CD4-positive, alpha-beta T cell (primary cell): ENCODE measurements around the gene CTNNA2. TPM values are rescaled to one million over a fixed set of nuclear protein-coding genes. Genes with fewer than 3 reads are reported as not detected.

Source experiments
- ATAC-seq: fragments of 200-7000 bp; cut with Tn5 transposase; one replicate; pipeline ENCODE4 v1.10.0; 2022; ENCODE audit warnings: mild to moderate bottlenecking; ENCODE audit not compliant: poor library complexity
- CTCF ChIA-PET: fragments of 350-600 bp; sonication (Branson Sonifier 250); formaldehyde crosslinking; loops from one replicate; lab custom pipeline; 2021; ENCODE audit warnings: antibody characterized with exemption, inconsistent platforms; lab: Charles Lee
- POLR2A ChIA-PET: fragments of 350-600 bp; sonication (Branson Sonifier 250); formaldehyde crosslinking; loops from one replicate; lab custom pipeline; 2021; ENCODE audit warnings: antibody characterized with exemption, inconsistent platforms; lab: Charles Lee
- DNase-seq, 14 experiments: peaks; one replicate each; pipeline ENCODE4 v3.0.0-alpha.2; 2013 to 2020; ENCODE audit warnings: mixed read lengths in 2 of 14
- H3K27ac ChIP-seq, 2 donors: one replicate each; pipeline versions ENCODE4 v1.5.1 to v1.7.0; 2013; ENCODE audit warnings: low read length in 2 of 2, low read depth in 1 of 2, mild to moderate bottlenecking in 1 of 2
- H3K27me3 ChIP-seq, 2 experiments: 1 replicate in 1 of 2; 2 replicates in 1 of 2; pipeline versions ENCODE4 v1.6.1 to v1.7.0; 2013; ENCODE audit warnings: low read length in 2 of 2, control low read depth in 1 of 2, mild to moderate bottlenecking in 1 of 2, moderate library complexity in 1 of 2; ENCODE audit not compliant: insufficient read depth in 2 of 2, control insufficient read depth in 1 of 2
- H3K36me3 ChIP-seq: one replicate; pipeline ENCODE4 v1.6.1; 2013; ENCODE audit warnings: low read length, control low read depth; ENCODE audit not compliant: insufficient read depth
- H3K4me1 ChIP-seq: one replicate; pipeline ENCODE4 v1.6.1; 2013; ENCODE audit warnings: low read length, control low read depth; ENCODE audit not compliant: insufficient read depth
- H3K4me3 ChIP-seq: one replicate; pipeline ENCODE4 v1.5.1; 2013; ENCODE audit warnings: mild to moderate bottlenecking, low read length, moderate library complexity
- H3K9me3 ChIP-seq, 2 experiments: 1 replicate in 1 of 2; 2 replicates in 1 of 2; pipeline versions ENCODE4 v1.6.1 to v1.7.0; 2013; ENCODE audit warnings: low read length in 2 of 2, mild to moderate bottlenecking in 2 of 2, control low read depth in 1 of 2, moderate library complexity in 1 of 2; ENCODE audit not compliant: control insufficient read depth in 1 of 2, insufficient read depth in 1 of 2
- H3K27ac Mint-ChIP-seq: one replicate; pipeline ENCODE4 v1.8.0; 2020; ENCODE audit warnings: mixed read lengths
- H3K27me3 Mint-ChIP-seq: one replicate; pipeline ENCODE4 v1.8.0; 2021; ENCODE audit warnings: mixed read lengths
- H3K36me3 Mint-ChIP-seq: one replicate; pipeline ENCODE4 v1.8.0; 2021; ENCODE audit warnings: low read depth, mixed read lengths
- H3K4me1 Mint-ChIP-seq: one replicate; pipeline ENCODE4 v1.8.0; 2021; ENCODE audit warnings: low read depth, mixed read lengths
- H3K4me3 Mint-ChIP-seq: one replicate; pipeline ENCODE4 v1.8.0; 2020; ENCODE audit warnings: mild to moderate bottlenecking, mixed read lengths
- H3K9me3 Mint-ChIP-seq: one replicate; pipeline ENCODE4 v1.8.0; 2020; ENCODE audit warnings: mixed read lengths
- intact Hi-C, 2 experiments: fragments of 100-400 bp; cut with DNase I in 1 of 2; cut with micrococcal nuclease in 1 of 2; formaldehyde crosslinking; loops; one replicate each; pipeline versions ENCODE4 v1.15.1 to v1.9.0; 2023 to 2025; cut with DNase I, micrococcal nuclease
- total RNA-seq, 174 experiments: library from RNA in 2 of 174; stranded (reverse) in 2 of 174; gene quantifications; one replicate each; pipeline ENCODE4 v1.2.3 and lab custom pipeline; 2021 to 2026
- TF ChIP-seq, protein P1 (sequence below): fragments of 200-600 bp; IDR thresholded peaks from one replicate; pipeline ENCODE4 v1.8.0; 2022; ENCODE audit warnings: antibody characterized with exemption, mild to moderate bottlenecking

Gene CTNNA2
- total RNA-seq, 2 experiments from 2014 or later, result not detected

DNA sequence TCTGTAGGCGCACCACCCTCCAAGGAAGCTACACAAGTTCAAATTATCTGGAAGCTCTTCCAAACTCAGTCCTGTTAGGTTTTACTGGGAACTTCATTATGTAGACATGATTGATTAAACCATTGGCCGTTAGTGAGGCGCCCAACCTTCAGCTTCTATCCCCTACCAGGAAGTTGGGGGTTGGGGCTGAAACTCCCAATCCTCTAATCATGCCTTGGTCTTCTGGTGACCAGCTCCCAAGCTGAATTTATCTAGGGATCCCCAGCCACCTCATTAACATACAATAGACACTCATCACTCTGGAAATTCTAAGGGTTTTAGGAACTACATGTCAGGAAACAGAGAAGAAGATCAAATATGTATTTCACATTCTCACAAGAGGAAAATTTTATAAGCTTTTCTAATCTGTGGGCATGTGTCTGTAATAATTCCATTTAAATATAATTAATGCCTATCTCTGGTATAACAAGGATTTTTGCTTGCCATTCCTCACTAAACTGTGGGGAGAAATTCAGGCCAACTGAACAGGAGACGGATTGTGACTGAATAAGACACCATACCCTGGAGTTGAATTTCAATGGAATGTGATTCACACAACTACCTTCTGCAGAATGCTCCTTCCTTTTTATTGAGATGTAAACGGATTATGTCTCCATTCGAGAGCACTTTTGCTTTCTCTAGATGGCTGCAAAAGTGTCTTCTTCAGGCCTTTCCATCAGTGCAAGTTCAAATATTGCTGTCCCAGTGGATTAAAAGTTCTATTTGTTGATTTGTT lies 463.1 kb downstream of the CTNNA2 start:
- H3K9me3 Mint-ChIP-seq, result peaks cover 4% of the 10 kb centered on the region
- intact Hi-C loops, result no loop called here
- no peaks in the 10 kb centered on the region for H3K36me3 Mint-ChIP-seq
- Histone ChIP-seq H3K4me1 (no peaks in the 10 kb centered on the region), H3K27me3 (no peaks in the 10 kb centered on the region), H3K27ac (no peak overlapping the region), H3K4me3 (no peak overlapping the region), H3K9me3 (no peaks in the 10 kb centered on the region), H3K36me3 (no peaks in the 10 kb centered on the region)
- no peak for DNase-seq
- ChIA-PET POLR2A (no interaction called here), CTCF (no interaction called here)
- H3K27ac Mint-ChIP-seq, result no peak overlapping the region
- H3K4me3 Mint-ChIP-seq, result no peak overlapping the region
- no peaks in the 10 kb centered on the region for H3K4me1 Mint-ChIP-seq
- no peak for ATAC-seq
- H3K27me3 Mint-ChIP-seq, result no peaks in the 10 kb centered on the region
- TF ChIP-seq, protein P1, sequence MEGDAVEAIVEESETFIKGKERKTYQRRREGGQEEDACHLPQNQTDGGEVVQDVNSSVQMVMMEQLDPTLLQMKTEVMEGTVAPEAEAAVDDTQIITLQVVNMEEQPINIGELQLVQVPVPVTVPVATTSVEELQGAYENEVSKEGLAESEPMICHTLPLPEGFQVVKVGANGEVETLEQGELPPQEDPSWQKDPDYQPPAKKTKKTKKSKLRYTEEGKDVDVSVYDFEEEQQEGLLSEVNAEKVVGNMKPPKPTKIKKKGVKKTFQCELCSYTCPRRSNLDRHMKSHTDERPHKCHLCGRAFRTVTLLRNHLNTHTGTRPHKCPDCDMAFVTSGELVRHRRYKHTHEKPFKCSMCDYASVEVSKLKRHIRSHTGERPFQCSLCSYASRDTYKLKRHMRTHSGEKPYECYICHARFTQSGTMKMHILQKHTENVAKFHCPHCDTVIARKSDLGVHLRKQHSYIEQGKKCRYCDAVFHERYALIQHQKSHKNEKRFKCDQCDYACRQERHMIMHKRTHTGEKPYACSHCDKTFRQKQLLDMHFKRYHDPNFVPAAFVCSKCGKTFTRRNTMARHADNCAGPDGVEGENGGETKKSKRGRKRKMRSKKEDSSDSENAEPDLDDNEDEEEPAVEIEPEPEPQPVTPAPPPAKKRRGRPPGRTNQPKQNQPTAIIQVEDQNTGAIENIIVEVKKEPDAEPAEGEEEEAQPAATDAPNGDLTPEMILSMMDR, result no peak

DNA sequence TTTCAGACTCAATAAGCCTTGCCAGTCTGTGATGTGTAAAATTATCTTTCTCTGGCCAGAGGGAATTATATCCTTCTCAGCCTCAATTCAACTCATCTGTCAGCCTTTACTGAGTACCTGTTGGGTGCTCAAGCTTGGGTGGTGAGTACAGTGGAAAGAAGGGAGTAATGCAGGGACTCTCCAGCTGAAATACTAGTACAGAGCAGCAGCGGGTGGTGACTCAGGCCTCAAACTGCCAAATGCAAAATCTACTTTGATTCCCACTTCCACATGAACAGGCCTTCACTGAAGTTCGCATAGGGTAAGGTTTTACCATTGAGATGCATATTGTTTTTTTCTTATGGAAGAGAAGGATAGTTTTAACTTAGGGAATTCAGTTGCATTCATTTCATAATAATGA lies 464.9 kb downstream of the CTNNA2 start:
- CTCF ChIA-PET, result no interaction called here
- ATAC-seq, result no peak
- DNase-seq, result no peak

DNA sequence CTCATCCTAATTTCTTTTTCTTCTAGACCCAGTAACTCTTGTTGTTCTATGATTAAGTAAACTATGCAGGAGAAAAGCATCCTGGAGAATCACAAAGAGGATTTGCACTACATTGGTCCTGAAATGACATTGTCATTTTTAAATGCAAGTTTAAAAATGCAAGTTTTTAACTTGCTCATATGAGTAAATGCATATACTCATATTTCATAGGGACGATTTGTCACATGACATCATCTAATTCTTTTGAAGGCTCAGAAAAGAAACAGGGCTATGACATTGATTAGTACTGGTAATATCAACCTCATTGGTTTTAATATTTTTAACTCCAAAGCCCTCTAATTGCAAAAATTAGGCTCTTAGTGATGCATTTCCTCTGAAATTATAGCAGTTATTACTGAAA lies 467.3 kb downstream of the CTNNA2 start:
- Histone ChIP-seq H3K4me1 (no peaks in the 10 kb centered on the region), H3K4me3 (no peak overlapping the region), H3K36me3 (no peaks in the 10 kb centered on the region), H3K27ac (no peak overlapping the region), H3K27me3 (no peaks in the 10 kb centered on the region), H3K9me3 (no peaks in the 10 kb centered on the region)
- ATAC-seq (no peak), DNase-seq (no peak)
- ChIA-PET POLR2A (no interaction called here), CTCF (no interaction called here)
- intact Hi-C loops, result no loop called here
- TF ChIP-seq, protein P1, result no peak
- Mint-ChIP-seq H3K36me3 (no peaks in the 10 kb centered on the region), H3K9me3 (peaks cover 2% of the 10 kb centered on the region), H3K4me3 (no peak overlapping the region), H3K4me1 (no peaks in the 10 kb centered on the region), H3K27me3 (no peaks in the 10 kb centered on the region), H3K27ac (no peak overlapping the region)

More for the DNA sequence above, 464.9 kb downstream of the CTNNA2 start:
- TF ChIP-seq, protein P1, result no peak
- Mint-ChIP-seq H3K4me3 (no peak overlapping the region), H3K4me1 (no peaks in the 10 kb centered on the region), H3K27me3 (no peaks in the 10 kb centered on the region), H3K9me3 (peaks cover 4% of the 10 kb centered on the region), H3K36me3 (no peaks in the 10 kb centered on the region), H3K27ac (no peak overlapping the region)
- Histone ChIP-seq H3K4me1 (no peaks in the 10 kb centered on the region), H3K27me3 (no peaks in the 10 kb centered on the region), H3K36me3 (no peaks in the 10 kb centered on the region), H3K4me3 (no peak overlapping the region), H3K9me3 (no peaks in the 10 kb centered on the region), H3K27ac (no peak overlapping the region)
- POLR2A ChIA-PET, result no interaction called here
- intact Hi-C loops, result no loop called here
